Measurements from ENCODE around the gene SDR39U1. TPM values are rescaled to one million over a fixed set of nuclear protein-coding genes. Genes with fewer than 3 reads are reported as not detected.

SDR39U1 gene
- total and polyA plus RNA-seq, 10 of the 15 experiments (the other 5 are each of a cell fraction or from before 2014, with no cell fraction given) = 14.0 to 89.3 (median 42.2) TPM

- DNase-seq (ENCODE audit: low read depth, low spot score) (no peak), FAIRE-seq (no peak), ATAC-seq (no peak)
- Histone ChIP-seq H4K20me1 (ENCODE audit: control insufficient read depth, insufficient read depth) (no peaks in the 10 kb centered on the region), H3K79me2 (ENCODE audit: control insufficient read depth, insufficient read depth, low read length) (peaks cover 19% of the 10 kb centered on the region), H3K27me3 (replicated peaks in 1 of 2; ENCODE audit: control insufficient read depth in 2 of 2, insufficient read depth in 2 of 2, low read length in 1 of 2) (no peaks in the 10 kb centered on the region), H3K9me3 (replicated peaks; ENCODE audit: control insufficient read depth, insufficient read depth, low read length) (no peaks in the 10 kb centered on the region), H3K4me3 (no peak overlapping the region), H3K36me3 (ENCODE audit: control insufficient read depth in 2 of 2, insufficient read depth in 2 of 2, low read length in 1 of 2) (peaks cover 7 to 33% of the 10 kb centered on the region in 2 experiments), H3K4me2 (ENCODE audit: control insufficient read depth, insufficient read depth) (no peak overlapping the region), H3K9ac (ENCODE audit: control insufficient read depth, insufficient read depth, low read length) (no peak overlapping the region), H3K4me1 (ENCODE audit: control insufficient read depth, insufficient read depth, low read length) (peaks cover 18% of the 10 kb centered on the region), H2AFZ (ENCODE audit: control insufficient read depth, low read depth, low read length) (no peak overlapping the region), H3K27ac (ENCODE audit: control insufficient read depth, insufficient read depth) (no peak overlapping the region)
- no TSS peak for BruUV-seq (replicated peaks)
- intact Hi-C loops (cut with micrococcal nuclease; ENCODE audit: unreplicated experiment) (no loop called here), in situ Hi-C loops (cut with MboI) (loop anchor here (5.0 to 10.0 kb wide), 4 partner anchors 67 to 1130 kb away; partner anchors contain the start of genes BCL2L2, NFATC4, PPP1R3E and TINF2)
- ChIA-PET CTCF (interaction anchor here (2.1 to 11.4 kb wide), 5 partner anchors 11 to 123 kb away, joined by 5 to 220 read pairs (median 20); partner anchors contain the start of genes ADCY4 and RIPK3), RAD21 (ENCODE audit: unreplicated experiment) (interaction anchor here (4.2 kb wide), 1 partner anchor 101 kb away, joined by 31 read pairs; no protein-coding TSS in a partner anchor), SMC1A (ENCODE audit: uncharacterized antibody, unreplicated experiment) (interaction anchor here (3.4 to 8.1 kb wide), 3 partner anchors 69 to 102 kb away, joined by 19 to 73 read pairs (median 53); partner anchors contain the start of genes ADCY4 and RIPK3), POLR2A (no interaction called here)
- TF ChIP-seq EP300 (IDR thresholded peaks at IDR 0.05; ENCODE audit: borderline replicate concordance in 1 of 2, control insufficient read depth in 1 of 2, low read depth in 2 of 2, low read length in 2 of 2) = no peak
- no peak for TF ChIP-seq NR2C2 (IDR thresholded peaks at IDR 0.05; ENCODE audit: borderline replicate concordance, control insufficient read depth, insufficient read length, low read depth)
- no peak for TF ChIP-seq BRCA1 (IDR thresholded peaks at IDR 0.05; ENCODE audit: low read depth, low read length)
- TF ChIP-seq ZBTB4 (CRISPR knock-in tag; IDR thresholded peaks at IDR 0.05) = no peak
- no peak for TF ChIP-seq NKRF (conservative IDR thresholded peaks at IDR 0.05)
- TF ChIP-seq CBFB (IDR thresholded peaks at IDR 0.05; ENCODE audit: low read depth) = no peak
- no peak for TF ChIP-seq EED (IDR thresholded peaks at IDR 0.05; ENCODE audit: low read depth)
- TF ChIP-seq NBN (IDR thresholded peaks at IDR 0.05) = no peak
- no peak for TF ChIP-seq BHLHE40 (IDR thresholded peaks at IDR 0.05; ENCODE audit: borderline replicate concordance in 1 of 2, low read depth in 2 of 2, low read length in 1 of 2)
- TF ChIP-seq MYC (IDR thresholded peaks at IDR 0.05; ENCODE audit: insufficient read depth, insufficient read length, insufficient replicate concordance, low read length, severe bottlenecking) = no peak
- TF ChIP-seq HDAC6 (IDR thresholded peaks at IDR 0.05; ENCODE audit: unreplicated experiment) = no peak
- WGBS (ENCODE audit: insufficient coverage, insufficient replicate concordance, low lambda C conversion rate, missing lambda C conversion rate) = 97% methylated on average over 3 of the region's 3 CpGs
These were observed 7.9 kb downstream of the SDR39U1 start for GRCh38 chr14:24434676-24435075.
